ENCODE measurements around the gene DDOST.
A peak's percentile ranks its signal among the peaks of the same experiment; 100 is the strongest.
"Not testable (repeated sequence)": the region's sequence is repeated elsewhere in the genome, so short reads cannot be mapped to it uniquely, and the experiment has no call there.

Gene DDOST

DNA sequence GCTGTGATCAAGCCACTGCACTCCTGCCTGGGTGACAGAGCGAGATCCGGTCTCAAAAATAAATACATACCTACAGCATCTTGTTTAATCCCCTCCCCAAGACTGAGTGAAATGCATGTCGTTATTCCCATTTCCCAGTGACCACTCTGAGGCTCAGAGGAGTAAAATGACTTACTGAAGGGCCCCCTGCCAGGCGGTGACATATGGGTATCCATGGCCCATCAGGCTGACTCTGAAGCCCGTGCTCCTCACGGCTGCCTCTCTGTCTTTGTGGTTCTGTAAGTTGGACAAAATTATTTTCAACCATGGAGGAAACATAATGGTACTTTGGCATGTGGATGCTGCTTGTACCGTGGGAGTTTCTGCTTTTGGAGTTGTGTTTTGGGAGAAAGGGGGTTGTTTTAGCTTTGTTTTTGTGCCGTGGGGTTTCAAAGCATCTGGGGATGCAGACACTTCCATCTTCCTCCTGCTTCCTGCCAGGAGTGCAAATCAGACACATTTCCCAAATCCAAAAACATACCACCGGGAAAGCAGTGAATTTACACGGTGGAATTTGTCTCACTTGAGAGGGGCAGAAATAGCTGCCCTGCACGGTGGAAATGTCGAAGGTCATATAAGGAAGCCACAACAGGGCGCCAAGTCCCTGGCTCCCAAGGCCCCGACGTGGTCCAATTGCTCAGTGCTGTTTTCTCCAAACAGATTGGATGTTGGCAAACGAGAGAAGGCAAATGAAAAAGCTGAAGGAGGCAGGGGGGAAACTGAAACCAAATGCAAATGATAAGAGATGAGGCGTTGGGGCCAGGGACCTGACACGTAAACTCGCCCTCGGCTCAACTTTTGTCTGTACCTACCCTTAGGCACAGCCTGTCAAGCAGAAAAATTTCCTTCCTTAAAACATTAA lies 45.0 kb downstream of the DDOST start:
- peak; percentile 46 for DNase-seq (ENCODE audit: low spot score)
- TF ChIP-seq, protein P1, sequence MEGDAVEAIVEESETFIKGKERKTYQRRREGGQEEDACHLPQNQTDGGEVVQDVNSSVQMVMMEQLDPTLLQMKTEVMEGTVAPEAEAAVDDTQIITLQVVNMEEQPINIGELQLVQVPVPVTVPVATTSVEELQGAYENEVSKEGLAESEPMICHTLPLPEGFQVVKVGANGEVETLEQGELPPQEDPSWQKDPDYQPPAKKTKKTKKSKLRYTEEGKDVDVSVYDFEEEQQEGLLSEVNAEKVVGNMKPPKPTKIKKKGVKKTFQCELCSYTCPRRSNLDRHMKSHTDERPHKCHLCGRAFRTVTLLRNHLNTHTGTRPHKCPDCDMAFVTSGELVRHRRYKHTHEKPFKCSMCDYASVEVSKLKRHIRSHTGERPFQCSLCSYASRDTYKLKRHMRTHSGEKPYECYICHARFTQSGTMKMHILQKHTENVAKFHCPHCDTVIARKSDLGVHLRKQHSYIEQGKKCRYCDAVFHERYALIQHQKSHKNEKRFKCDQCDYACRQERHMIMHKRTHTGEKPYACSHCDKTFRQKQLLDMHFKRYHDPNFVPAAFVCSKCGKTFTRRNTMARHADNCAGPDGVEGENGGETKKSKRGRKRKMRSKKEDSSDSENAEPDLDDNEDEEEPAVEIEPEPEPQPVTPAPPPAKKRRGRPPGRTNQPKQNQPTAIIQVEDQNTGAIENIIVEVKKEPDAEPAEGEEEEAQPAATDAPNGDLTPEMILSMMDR (IDR thresholded peaks at IDR 0.05; ENCODE audit: extremely low read depth, missing control alignments) = no peak

DNA sequence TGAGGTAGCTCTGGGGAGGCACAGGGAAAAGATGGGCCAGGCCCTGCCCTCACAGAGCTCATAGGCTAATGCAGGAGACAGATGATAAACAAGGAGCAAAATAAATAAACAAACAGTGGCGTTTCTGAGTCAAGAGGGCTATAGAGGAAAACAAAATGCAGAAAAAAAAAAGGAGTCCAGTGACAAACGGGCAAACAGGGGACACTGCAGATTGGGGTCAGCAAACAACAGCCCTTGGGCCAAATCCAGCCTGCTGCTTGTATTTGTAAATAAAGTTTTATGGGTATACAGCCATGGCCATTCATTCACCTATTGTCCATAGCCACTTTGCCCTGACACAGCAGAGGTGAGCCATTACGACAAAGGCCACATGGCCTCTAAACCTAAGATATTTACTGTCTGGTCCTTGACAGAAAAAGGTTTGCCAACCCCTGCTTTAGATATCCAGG lies 47.0 kb downstream of the DDOST start:
- DNase-seq (ENCODE audit: low spot score) = no peak
- TF ChIP-seq, protein P1 (IDR thresholded peaks at IDR 0.05; ENCODE audit: extremely low read depth, missing control alignments) = no peak

DNA sequence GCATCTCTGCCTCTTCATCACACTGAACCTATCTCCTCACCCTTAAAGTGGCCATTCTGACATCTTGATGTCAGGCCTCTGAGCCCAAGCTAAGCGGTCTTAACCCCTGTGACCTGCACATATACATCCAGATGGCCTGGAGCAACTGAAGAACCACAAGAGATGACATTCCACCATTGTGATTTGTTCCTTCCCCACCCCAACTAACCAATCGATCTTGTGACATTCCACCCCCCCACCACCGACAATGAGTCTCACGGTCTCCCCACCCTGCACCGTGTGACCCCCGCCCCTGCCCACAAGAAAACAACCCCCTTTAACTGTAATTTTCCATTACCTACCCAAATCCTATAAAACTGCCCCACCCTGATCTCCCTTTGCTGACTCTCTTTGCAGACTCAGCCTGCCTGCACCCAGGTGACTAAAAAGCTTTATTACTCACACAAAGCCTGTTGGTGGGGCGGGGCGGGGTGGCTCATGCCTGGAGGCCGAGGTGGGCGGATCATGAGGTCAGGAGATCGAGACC lies 48.9 kb downstream of the DDOST start:
- TF ChIP-seq, protein P1 (IDR thresholded peaks at IDR 0.05; ENCODE audit: extremely low read depth, missing control alignments) = no peak
- DNase-seq (ENCODE audit: low spot score) = no peak

DNA sequence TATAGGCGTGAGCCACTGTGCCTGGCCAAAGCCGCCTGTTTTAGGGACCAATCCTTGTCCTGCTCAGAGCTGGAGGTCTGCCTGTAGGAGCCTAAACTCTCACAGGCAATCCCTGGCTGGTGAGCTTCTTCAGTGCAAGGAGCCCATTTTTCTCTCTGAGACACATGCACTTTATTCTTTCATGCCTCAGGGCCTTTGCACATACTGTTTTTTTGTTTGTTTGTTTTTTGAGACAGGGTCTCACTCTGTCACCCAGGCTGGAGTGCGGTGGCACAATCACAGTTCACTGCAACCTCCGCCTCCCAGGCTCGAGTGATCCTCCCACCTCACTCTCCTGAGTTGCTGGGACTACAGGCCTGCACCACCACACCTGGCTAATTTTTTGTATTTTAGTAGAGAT lies 49.5 kb downstream of the DDOST start:
- TF ChIP-seq, protein P1 (IDR thresholded peaks at IDR 0.05; ENCODE audit: extremely low read depth, missing control alignments) = no peak
- no peak for DNase-seq (ENCODE audit: low spot score)

DNA sequence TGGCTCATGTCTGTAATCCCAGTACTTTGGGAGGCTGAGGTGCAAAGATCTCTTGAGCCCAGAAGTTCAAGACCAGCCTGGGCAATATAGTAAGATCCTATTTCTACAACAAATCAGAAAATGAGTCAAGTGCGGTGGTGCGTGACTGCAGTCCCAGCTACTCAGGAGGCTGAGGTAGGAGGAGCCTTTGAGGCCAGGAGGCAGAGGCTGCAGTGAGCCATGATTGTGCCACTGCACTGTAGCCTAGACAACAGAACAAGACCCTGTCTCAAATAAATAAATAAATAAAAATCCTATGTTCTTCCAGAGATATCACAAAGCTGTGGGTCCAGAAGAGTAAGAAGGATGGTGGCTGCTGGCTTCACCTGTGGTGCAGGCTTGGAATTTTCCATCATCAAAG lies 50.2 kb downstream of the DDOST start:
- TF ChIP-seq, protein P1 (IDR thresholded peaks at IDR 0.05; ENCODE audit: extremely low read depth, missing control alignments) = no peak
- no peak for DNase-seq (ENCODE audit: low spot score)

DNA sequence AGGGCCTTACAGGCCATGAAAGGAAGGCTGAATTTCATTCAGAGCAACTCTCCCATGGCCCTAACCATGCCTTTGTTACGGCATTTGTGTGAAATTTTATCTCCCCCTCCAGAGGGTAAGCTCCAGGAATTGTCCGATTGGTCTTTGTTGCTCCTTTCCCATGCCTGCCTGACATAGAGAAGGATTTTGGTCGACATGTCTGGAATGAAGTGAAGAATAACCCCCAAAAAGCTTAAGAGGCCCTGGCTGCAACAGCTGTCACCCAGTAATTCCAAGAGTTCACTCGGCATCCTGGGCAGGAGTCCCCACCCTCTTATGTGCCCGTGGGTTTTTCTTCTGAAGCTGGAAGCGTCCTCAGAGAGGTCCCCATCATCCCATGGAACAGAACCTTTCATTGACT lies 51.6 kb downstream of the DDOST start:
- TF ChIP-seq, protein P1 (IDR thresholded peaks at IDR 0.05; ENCODE audit: extremely low read depth, missing control alignments) = no peak

DNA sequence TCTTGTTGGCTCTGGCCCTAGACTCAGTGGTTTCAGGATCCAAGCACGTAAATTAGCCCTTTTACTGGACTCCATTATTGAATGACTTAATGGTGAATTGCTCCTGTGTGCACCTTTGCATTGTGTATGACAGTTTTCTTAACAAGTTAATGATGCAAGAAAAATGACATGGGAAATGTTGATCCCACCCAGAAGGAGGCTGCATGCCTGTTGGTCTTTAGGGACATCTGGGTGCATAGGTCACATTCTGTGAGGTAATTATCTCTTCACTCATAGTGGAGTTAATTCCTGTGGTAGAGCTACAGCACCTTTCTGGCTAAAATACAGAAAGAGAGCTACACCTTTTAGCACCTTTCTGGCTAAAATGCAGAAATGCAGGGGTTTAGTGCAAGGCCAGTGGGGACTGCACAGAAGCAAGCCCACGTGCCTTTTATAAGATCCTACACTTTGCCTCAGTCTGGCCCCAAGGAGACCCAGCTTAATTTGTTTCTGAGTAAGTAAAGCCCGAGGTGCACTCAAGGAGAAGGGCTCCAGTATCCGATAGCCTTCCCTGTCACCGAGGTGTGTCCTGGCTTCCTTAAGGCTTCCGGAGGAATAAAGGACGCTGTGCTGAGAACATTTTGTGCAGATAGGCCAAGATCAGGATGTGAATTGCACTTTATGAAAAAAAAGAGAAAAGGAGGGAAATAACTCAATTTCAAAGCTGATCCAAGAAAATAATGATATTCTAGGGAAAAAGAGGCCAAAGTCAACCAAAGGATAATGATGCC lies 54.2 kb downstream of the DDOST start:
- not testable (repeated sequence) for DNase-seq (ENCODE audit: low spot score)

More for the DNA sequence above, 51.6 kb downstream of the DDOST start:
- no peak for DNase-seq (ENCODE audit: low spot score)

Measured in GM20000 (cell line).